PC-9 (cell line): ENCODE data around the gene IQGAP3. TPM values are rescaled to one million over a fixed set of nuclear protein-coding genes. Genes with fewer than 3 reads are reported as not detected.

Source experiments
- BruUV-seq: library from RNA; stranded (reverse); fragments of 400-500 nt; replicated peaks from 2 replicates; lab custom pipeline; 2021; lab: Mats Ljungman, UMichigan
- CTCF ChIA-PET: fragments of 300-600 bp; sonication (Branson Sonifier 250); formaldehyde crosslinking; loops from one replicate; lab custom pipeline; 2022; ENCODE audit warnings: antibody characterized with exemption; lab: Charles Lee
- POLR2A ChIA-PET: fragments of 300-600 bp; sonication (Branson Sonifier 250); formaldehyde crosslinking; loops from one replicate; lab custom pipeline; 2022; ENCODE audit warnings: antibody characterized with exemption; ENCODE audit not compliant: unreplicated experiment; lab: Charles Lee
- DNase-seq, 2 experiments: peaks; one replicate each; pipeline versions ENCODE4 v3.0.0 to v3.0.0-alpha.2; 2015 to 2022; ENCODE audit warnings: mixed read lengths in 1 of 2
- H2AFZ ChIP-seq: fragments of 200-600 bp; sonication (generic); 2 replicates; pipeline ENCODE4 v1.8.1; 2017; ENCODE audit warnings: antibody characterized with exemption
- H3F3A ChIP-seq: fragments of 200-600 bp; sonication (generic); 2 replicates; pipeline ENCODE4 v1.8.1; 2017; ENCODE audit warnings: antibody characterized with exemption, mild to moderate bottlenecking, low read depth; ENCODE audit not compliant: insufficient read depth
- H3K27ac ChIP-seq: fragments of 200-600 bp; sonication (generic); 2 replicates; pipeline ENCODE4 v1.6.1; 2016; ENCODE audit warnings: mixed run types
- H3K27me3 ChIP-seq: fragments of 200-600 bp; sonication (generic); 2 replicates; pipeline ENCODE4 v1.6.1; 2016; ENCODE audit warnings: low read depth, mixed run types; ENCODE audit not compliant: insufficient read depth
- H3K36me3 ChIP-seq: fragments of 200-600 bp; sonication (generic); 2 replicates; pipeline ENCODE4 v1.6.1; 2016; ENCODE audit warnings: low read depth, mixed run types
- H3K4me1 ChIP-seq: fragments of 200-600 bp; sonication (generic); replicated peaks from 2 replicates; pipeline ENCODE4 v1.6.1; 2016; ENCODE audit warnings: mixed run types; ENCODE audit not compliant: insufficient read depth
- H3K4me2 ChIP-seq: fragments of 200-600 bp; sonication (generic); 2 replicates; pipeline ENCODE4 v1.6.1; 2017; ENCODE audit warnings: mixed run types
- H3K4me3 ChIP-seq: fragments of 200-600 bp; sonication (generic); 2 replicates; pipeline ENCODE4 v1.6.1; 2016; ENCODE audit warnings: mixed run types
- H3K79me2 ChIP-seq: fragments of 200-600 bp; sonication (generic); 2 replicates; pipeline ENCODE4 v1.6.1; 2017; ENCODE audit warnings: low read depth, mixed run types
- H3K9me2 ChIP-seq: fragments of 200-600 bp; sonication (generic); 2 replicates; pipeline ENCODE4 v1.8.1; 2017; ENCODE audit warnings: mild to moderate bottlenecking; ENCODE audit not compliant: insufficient read depth
- H3K9me3 ChIP-seq: fragments of 200-600 bp; sonication (generic); 2 replicates; pipeline ENCODE4 v1.8.1; 2016; ENCODE audit warnings: low read depth; ENCODE audit not compliant: insufficient read depth
- H4K20me1 ChIP-seq: fragments of 200-600 bp; sonication (generic); 2 replicates; pipeline ENCODE4 v1.8.1; 2017; ENCODE audit not compliant: insufficient read depth
- EZH2 ChIP-seq: fragments of 200-600 bp; sonication (generic); IDR thresholded peaks from 2 replicates; pipeline ENCODE4 v1.8.0; 2017; ENCODE audit warnings: antibody characterized with exemption, low read depth
- intact Hi-C: fragments of 100-400 bp; cut with micrococcal nuclease; formaldehyde crosslinking; loops from one replicate; pipeline ENCODE4 v1.10.0; 2022; ENCODE audit not compliant: unreplicated experiment
- total RNA-seq: library from RNA; stranded (reverse); gene quantifications from 2 replicates; pipeline ENCODE4 v1.2.3, GENCODE V29; 2021
- TF ChIP-seq, protein P1 (sequence below): fragments of 200-600 bp; sonication (generic); conservative IDR thresholded peaks from 2 replicates; pipeline ENCODE4 v1.6.1; 2017; ENCODE audit warnings: mixed run types, antibody characterized with exemption, mild to moderate bottlenecking, moderate library complexity

The IQGAP3 gene
- total RNA-seq, 1 experiment from 2014 or later = 63.1 TPM

DNA sequence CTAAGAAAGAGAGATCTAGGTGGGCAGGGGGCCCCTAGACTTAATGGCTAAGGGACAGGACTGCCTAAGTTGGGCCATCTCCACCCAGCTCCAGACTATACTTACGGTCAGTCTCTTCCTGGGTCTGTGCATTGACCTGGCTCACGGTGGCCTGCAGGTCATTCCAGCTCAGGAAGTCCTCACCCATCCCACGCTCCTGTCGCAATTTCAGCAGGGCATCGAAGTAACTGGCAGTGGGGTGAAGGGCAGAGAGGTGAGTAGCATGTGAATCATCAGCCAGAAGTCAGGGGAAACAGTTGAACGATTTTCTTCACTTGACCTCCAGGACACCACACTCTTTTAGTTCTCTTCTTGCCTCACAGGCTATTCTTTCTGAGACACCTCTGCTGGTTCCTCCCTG lies 20.5 kb downstream of the IQGAP3 start:
- Histone ChIP-seq H3K4me2 (peak overlapping the region; percentile 67), H3F3A (peaks cover 33% of the 10 kb centered on the region), H4K20me1 (no peaks in the 10 kb centered on the region), H3K27ac (peak overlapping the region; percentile 88), H3K4me3 (no peak overlapping the region; the same call in 1 of the 2 replicates), H2AFZ (no peak overlapping the region), H3K36me3 (peaks cover 12% of the 10 kb centered on the region), H3K79me2 (no peaks in the 10 kb centered on the region), H3K9me2 (no peaks in the 10 kb centered on the region), H3K9me3 (no peaks in the 10 kb centered on the region), H3K27me3 (no peaks in the 10 kb centered on the region), H3K4me1 (peaks cover 35% of the 10 kb centered on the region)
- intact Hi-C loops = no loop called here
- POLR2A ChIA-PET = interaction anchor here (0.6 to 0.7 kb wide), 2 partner anchors 47 to 95 kb away, joined by 3 to 8 read pairs; no protein-coding TSS in a partner anchor
- DNase-seq = peak; percentile 55 to 93
- TF ChIP-seq, protein P1, sequence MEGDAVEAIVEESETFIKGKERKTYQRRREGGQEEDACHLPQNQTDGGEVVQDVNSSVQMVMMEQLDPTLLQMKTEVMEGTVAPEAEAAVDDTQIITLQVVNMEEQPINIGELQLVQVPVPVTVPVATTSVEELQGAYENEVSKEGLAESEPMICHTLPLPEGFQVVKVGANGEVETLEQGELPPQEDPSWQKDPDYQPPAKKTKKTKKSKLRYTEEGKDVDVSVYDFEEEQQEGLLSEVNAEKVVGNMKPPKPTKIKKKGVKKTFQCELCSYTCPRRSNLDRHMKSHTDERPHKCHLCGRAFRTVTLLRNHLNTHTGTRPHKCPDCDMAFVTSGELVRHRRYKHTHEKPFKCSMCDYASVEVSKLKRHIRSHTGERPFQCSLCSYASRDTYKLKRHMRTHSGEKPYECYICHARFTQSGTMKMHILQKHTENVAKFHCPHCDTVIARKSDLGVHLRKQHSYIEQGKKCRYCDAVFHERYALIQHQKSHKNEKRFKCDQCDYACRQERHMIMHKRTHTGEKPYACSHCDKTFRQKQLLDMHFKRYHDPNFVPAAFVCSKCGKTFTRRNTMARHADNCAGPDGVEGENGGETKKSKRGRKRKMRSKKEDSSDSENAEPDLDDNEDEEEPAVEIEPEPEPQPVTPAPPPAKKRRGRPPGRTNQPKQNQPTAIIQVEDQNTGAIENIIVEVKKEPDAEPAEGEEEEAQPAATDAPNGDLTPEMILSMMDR = no peak
- no peak for TF ChIP-seq EZH2
- no TSS peak for BruUV-seq
- CTCF ChIA-PET = interaction anchor here (0.6 kb wide), 2 partner anchors 14 to 95 kb away, joined by 3 to 7 read pairs; no protein-coding TSS in a partner anchor

DNA sequence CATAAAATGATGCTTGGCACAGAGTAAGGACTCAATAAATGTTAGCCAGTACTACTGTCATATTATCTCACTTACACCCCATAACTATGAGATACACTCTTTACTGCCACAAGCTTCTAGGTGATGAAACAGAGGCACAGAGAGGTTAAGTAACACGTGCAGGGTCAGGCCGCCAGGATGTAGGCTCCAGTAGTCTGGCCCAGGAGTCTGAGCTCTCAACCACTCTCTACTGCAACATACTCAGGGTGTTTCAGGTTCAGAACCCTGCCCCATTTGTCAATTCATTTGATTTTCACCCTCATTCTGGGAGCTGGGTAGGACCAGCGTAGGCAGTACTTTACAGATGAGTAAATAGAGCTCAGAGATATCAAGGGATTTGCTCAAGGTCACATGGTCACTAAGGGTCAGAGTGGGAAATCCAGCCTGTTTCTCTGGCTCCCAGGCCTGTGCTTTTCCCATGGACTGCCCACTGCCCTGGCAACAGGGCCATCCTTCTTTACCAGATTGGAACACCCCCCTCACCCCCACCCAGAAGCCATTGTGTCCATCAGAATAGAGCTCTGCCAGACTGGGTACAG lies 21.2 kb downstream of the IQGAP3 start:
- Histone ChIP-seq H3K36me3 (peaks cover 8% of the 10 kb centered on the region), H3K9me3 (no peaks in the 10 kb centered on the region), H4K20me1 (no peaks in the 10 kb centered on the region), H3K79me2 (no peaks in the 10 kb centered on the region), H3K9me2 (no peaks in the 10 kb centered on the region), H3F3A (peaks cover 33% of the 10 kb centered on the region), H3K27me3 (no peaks in the 10 kb centered on the region), H3K4me3 (no peak overlapping the region; the same call in 1 of the 2 replicates), H3K27ac (peak overlapping the region; percentile 88), H3K4me2 (peak overlapping the region; percentile 67), H2AFZ (no peak overlapping the region), H3K4me1 (peaks cover 35% of the 10 kb centered on the region)
- ChIA-PET POLR2A (no interaction called here), CTCF (interaction anchor here (0.6 kb wide), 2 partner anchors 13 to 94 kb away, joined by 3 to 7 read pairs; no protein-coding TSS in a partner anchor)
- no peak for DNase-seq
- TF ChIP-seq, protein P1 = no peak
- no peak for TF ChIP-seq EZH2
- intact Hi-C loops = no loop called here
- BruUV-seq = no TSS peak

DNA sequence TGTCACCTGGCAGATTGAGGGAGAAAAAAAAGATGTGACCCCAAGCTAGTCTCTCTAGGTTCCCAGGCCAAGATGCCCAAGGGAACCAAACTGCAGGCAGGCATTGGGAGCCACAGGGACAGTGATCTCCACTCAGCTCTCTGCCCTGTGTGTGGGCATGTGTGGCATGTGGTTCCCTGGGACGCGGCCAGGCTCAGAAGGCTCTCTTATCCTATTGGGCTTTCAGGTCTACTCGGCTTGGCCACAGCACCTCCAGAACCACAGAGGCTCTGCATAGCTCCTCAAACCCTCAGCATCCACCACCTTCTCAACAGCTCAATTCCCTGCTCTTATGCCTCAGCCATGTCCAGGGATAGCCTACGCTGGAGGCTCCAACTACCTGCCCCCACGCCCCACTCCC lies 22.0 kb downstream of the IQGAP3 start:
- no TSS peak for BruUV-seq
- ChIA-PET CTCF (no interaction called here), POLR2A (interaction anchor here (0.6 kb wide), 1 partner anchor 15 kb away, joined by 4 read pairs; no protein-coding TSS in a partner anchor)
- Histone ChIP-seq H3K4me3 (no peak overlapping the region), H3K27me3 (no peaks in the 10 kb centered on the region), H3K4me1 (peaks cover 35% of the 10 kb centered on the region), H3K79me2 (no peaks in the 10 kb centered on the region), H2AFZ (no peak overlapping the region), H3K27ac (no peak overlapping the region), H3F3A (peaks cover 33% of the 10 kb centered on the region), H4K20me1 (no peaks in the 10 kb centered on the region), H3K9me3 (no peaks in the 10 kb centered on the region), H3K9me2 (no peaks in the 10 kb centered on the region), H3K36me3 (peaks cover 6% of the 10 kb centered on the region), H3K4me2 (no peak overlapping the region)
- no peak for DNase-seq
- intact Hi-C loops = no loop called here
- no peak for TF ChIP-seq EZH2
- TF ChIP-seq, protein P1 = no peak
